Panc1 (cell line): ENCODE data around the gene MYLK.

Experiments used
- POLR2AphosphoS5 ChIP-seq: IDR thresholded peaks from 2 replicates; pipeline ENCODE4 v1.6.1; 2012; ENCODE audit warnings: mild to moderate bottlenecking, low read depth, low read length, moderate library complexity
- TF ChIP-seq, protein P1 (sequence below): fragments of 450-650 bp; IDR thresholded peaks from 2 replicates; pipeline ENCODE4 v1.5.1; 2017; ENCODE audit warnings: mild to moderate bottlenecking

- TF ChIP-seq, protein P1, sequence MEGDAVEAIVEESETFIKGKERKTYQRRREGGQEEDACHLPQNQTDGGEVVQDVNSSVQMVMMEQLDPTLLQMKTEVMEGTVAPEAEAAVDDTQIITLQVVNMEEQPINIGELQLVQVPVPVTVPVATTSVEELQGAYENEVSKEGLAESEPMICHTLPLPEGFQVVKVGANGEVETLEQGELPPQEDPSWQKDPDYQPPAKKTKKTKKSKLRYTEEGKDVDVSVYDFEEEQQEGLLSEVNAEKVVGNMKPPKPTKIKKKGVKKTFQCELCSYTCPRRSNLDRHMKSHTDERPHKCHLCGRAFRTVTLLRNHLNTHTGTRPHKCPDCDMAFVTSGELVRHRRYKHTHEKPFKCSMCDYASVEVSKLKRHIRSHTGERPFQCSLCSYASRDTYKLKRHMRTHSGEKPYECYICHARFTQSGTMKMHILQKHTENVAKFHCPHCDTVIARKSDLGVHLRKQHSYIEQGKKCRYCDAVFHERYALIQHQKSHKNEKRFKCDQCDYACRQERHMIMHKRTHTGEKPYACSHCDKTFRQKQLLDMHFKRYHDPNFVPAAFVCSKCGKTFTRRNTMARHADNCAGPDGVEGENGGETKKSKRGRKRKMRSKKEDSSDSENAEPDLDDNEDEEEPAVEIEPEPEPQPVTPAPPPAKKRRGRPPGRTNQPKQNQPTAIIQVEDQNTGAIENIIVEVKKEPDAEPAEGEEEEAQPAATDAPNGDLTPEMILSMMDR: no peak
- TF ChIP-seq POLR2AphosphoS5: no peak
These were observed 275.7 kb downstream of the MYLK start for GRCh38 chr3:123608263-123608937.
